Upper lobe of left lung (tissue), 4 donors: ENCODE measurements around the gene SLC25A30.

ENCODE experiments used
- CTCF ChIP-seq, 6 experiments: fragments of 450-650 bp in 4 of 6; fragments of 200-600 bp in 2 of 6; sonication (generic) in 2 of 6; IDR thresholded peaks; one replicate each; pipeline ENCODE4 v1.5.1; 2016 to 2019; ENCODE audit warnings: antibody characterized with exemption in 6 of 6
- EP300 ChIP-seq, 4 donors: sonication (generic); formaldehyde crosslinking; IDR thresholded peaks; one replicate each; pipeline ENCODE4 v1.5.1; 2017; ENCODE audit warnings: antibody characterized with exemption in 4 of 4, control low read depth in 2 of 4

- TF ChIP-seq CTCF (IDR thresholded peaks at IDR 0.05) (no peak), EP300 (IDR thresholded peaks at IDR 0.05) (no peak)
Observed at GRCh38 chr13:45422731-45423292, 4.6 kb upstream of the SLC25A30 start.
